T-cell (primary cell): ENCODE measurements around the gene WIPF3. TPM values are rescaled to one million over a fixed set of nuclear protein-coding genes. Genes with fewer than 3 reads are reported as not detected.

Experiments used
- ATAC-seq, 4 experiments: fragments of 200-7000 bp in 3 of 4; fragments of 150-1000 bp in 1 of 4; cut with Tn5 transposase; replicated peaks in 1 of 4; 1 replicate in 3 of 4; 2 replicates in 1 of 4; pipeline ENCODE4 v1.10.0; 2021; ENCODE audit warnings: moderate library complexity in 3 of 4, mild to moderate bottlenecking in 2 of 4, moderate number of reproducible peaks in 1 of 4
- CTCF ChIA-PET, 2 donors: fragments of 300-600 bp; sonication (Branson Sonifier 250); formaldehyde crosslinking; loops; one replicate each; lab custom pipeline; 2022; ENCODE audit warnings: antibody characterized with exemption in 2 of 2; lab: Charles Lee
- POLR2A ChIA-PET, 2 donors: fragments of 300-600 bp; sonication (Branson Sonifier 250); formaldehyde crosslinking; loops; one replicate each; lab custom pipeline; 2022; ENCODE audit warnings: antibody characterized with exemption in 2 of 2; lab: Charles Lee
- DNase-seq, 35 experiments: peaks; one replicate each; pipeline versions ENCODE4 v3.0.0 to v3.0.0-alpha.2; 2013 to 2023
- H3K27ac ChIP-seq: one replicate; pipeline ENCODE4 v1.5.1; 2013; ENCODE audit warnings: low read length
- H3K27me3 ChIP-seq, 2 experiments: replicated peaks in 1 of 2; 1 replicate in 1 of 2; 2 replicates in 1 of 2; pipeline versions ENCODE4 v1.6.1 to v1.7.0; 2013; ENCODE audit warnings: low read length in 1 of 2, mixed read lengths in 1 of 2; ENCODE audit not compliant: control insufficient read depth in 2 of 2, insufficient read depth in 2 of 2; ENCODE audit errors: extremely low read depth in 1 of 2
- H3K36me3 ChIP-seq, 2 donors: 1 replicate in 1 of 2; 2 replicates in 1 of 2; pipeline versions ENCODE4 v1.6.1 to v1.7.0; 2013; ENCODE audit warnings: low read length in 1 of 2; ENCODE audit not compliant: control insufficient read depth in 2 of 2, insufficient read depth in 1 of 2; ENCODE audit errors: extremely low read depth in 1 of 2
- H3K4me1 ChIP-seq, 2 experiments: 1 replicate in 1 of 2; 2 replicates in 1 of 2; pipeline versions ENCODE4 v1.6.1 to v1.7.0; 2013; ENCODE audit warnings: low read length in 2 of 2, mixed read lengths in 1 of 2; ENCODE audit not compliant: insufficient read depth in 2 of 2, control insufficient read depth in 1 of 2; ENCODE audit errors: extremely low read depth in 1 of 2
- H3K4me3 ChIP-seq, 2 donors: 1 replicate in 1 of 2; 2 replicates in 1 of 2; pipeline versions ENCODE4 v1.5.1 to v1.7.0; 2013; ENCODE audit warnings: mild to moderate bottlenecking in 2 of 2, low read length in 1 of 2, moderate library complexity in 1 of 2; ENCODE audit not compliant: control insufficient read depth in 1 of 2; ENCODE audit errors: extremely low read depth in 1 of 2
- H3K9me3 ChIP-seq: 2 replicates; pipeline ENCODE4 v1.7.0; 2013
- H3K27ac Mint-ChIP-seq, 2 donors: one replicate each; pipeline ENCODE4 v1.8.0; 2020 to 2021; ENCODE audit warnings: mild to moderate bottlenecking in 2 of 2, mixed read lengths in 2 of 2
- H3K27me3 Mint-ChIP-seq, 2 donors: one replicate each; pipeline ENCODE4 v1.8.0; 2021 to 2022; ENCODE audit warnings: mixed read lengths in 2 of 2
- H3K36me3 Mint-ChIP-seq: one replicate; pipeline ENCODE4 v1.8.0; 2021; ENCODE audit warnings: mixed read lengths
- H3K4me1 Mint-ChIP-seq, 3 donors: one replicate each; pipeline ENCODE4 v1.8.0; 2020 to 2022; ENCODE audit warnings: mixed read lengths in 3 of 3, mild to moderate bottlenecking in 1 of 3
- H3K4me3 Mint-ChIP-seq, 3 donors: one replicate each; pipeline ENCODE4 v1.8.0; 2020 to 2022; ENCODE audit warnings: mild to moderate bottlenecking in 3 of 3, mixed read lengths in 3 of 3, moderate library complexity in 3 of 3
- H3K9me3 Mint-ChIP-seq, 3 donors: one replicate each; pipeline ENCODE4 v1.8.0; 2020 to 2022; ENCODE audit warnings: mixed read lengths in 3 of 3
- WGBS: methylation state at CpG from one replicate; pipeline ENCODE4 v1.1.5; 2013; ENCODE audit warnings: missing lambda C conversion rate; ENCODE audit not compliant: insufficient coverage; 5-methylcytosine and 5-hydroxymethylcytosine counted together
- total RNA-seq, 35 experiments: library from RNA in 6 of 35; stranded (reverse) in 6 of 35; fragments of 120-200 nt in 1 of 35; gene quantifications; one replicate each; pipeline versions ENCODE4 v1.2.1 to v1.2.4 and lab custom pipeline; 2013 to 2026

Gene WIPF3
- total RNA-seq, 5 donors from 2014 or later (not counting 1 experiment from before 2014, with no cell fraction given) = 0.06 to 0.16 (median 0.07) TPM; not detected in 2

DNA sequence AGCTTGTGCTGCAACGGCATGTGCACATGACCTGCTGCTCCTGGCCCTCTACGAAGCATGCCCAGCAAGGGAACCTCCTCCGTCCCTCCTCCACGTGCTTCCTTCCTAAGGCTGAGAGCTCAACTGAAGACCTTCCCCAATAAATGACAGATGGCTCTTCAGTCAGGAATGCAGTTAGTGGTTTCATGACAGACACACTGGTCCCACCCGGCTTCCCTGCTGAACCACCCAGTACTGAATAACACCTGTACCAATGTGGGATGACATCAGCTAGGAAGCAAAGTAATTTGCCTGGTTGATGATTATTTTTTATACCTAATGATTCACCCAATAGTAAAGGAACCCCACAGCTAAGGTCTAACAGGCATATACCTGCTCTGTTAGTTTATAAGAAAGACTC lies 114.2 kb downstream of the WIPF3 start:
- Histone ChIP-seq H3K36me3 (peaks cover 0 to 5% of the 10 kb centered on the region in 2 donors), H3K27ac (no peak overlapping the region), H3K4me3 (no peak overlapping the region), H3K27me3 (peaks cover 0 to 7% of the 10 kb centered on the region in 2 experiments), H3K9me3 (no peaks in the 10 kb centered on the region), H3K4me1 (no peaks in the 10 kb centered on the region)
- Mint-ChIP-seq H3K9me3 (no peaks in the 10 kb centered on the region), H3K27ac (no peak overlapping the region), H3K4me3 (no peak overlapping the region), H3K36me3 (no peaks in the 10 kb centered on the region), H3K27me3 (peaks cover 0 to 20% of the 10 kb centered on the region in 2 donors), H3K4me1 (no peaks in the 10 kb centered on the region)
- 81% methylated on average over 4 of the region's 5 CpGs for WGBS
- CTCF ChIA-PET = interaction anchor here (1.0 to 1.9 kb wide), 4 partner anchors 9 to 142 kb away, joined by 3 to 6 read pairs (median 4); no protein-coding TSS in a partner anchor
- POLR2A ChIA-PET = no interaction called here
- DNase-seq (no peak), ATAC-seq (no peak)

DNA sequence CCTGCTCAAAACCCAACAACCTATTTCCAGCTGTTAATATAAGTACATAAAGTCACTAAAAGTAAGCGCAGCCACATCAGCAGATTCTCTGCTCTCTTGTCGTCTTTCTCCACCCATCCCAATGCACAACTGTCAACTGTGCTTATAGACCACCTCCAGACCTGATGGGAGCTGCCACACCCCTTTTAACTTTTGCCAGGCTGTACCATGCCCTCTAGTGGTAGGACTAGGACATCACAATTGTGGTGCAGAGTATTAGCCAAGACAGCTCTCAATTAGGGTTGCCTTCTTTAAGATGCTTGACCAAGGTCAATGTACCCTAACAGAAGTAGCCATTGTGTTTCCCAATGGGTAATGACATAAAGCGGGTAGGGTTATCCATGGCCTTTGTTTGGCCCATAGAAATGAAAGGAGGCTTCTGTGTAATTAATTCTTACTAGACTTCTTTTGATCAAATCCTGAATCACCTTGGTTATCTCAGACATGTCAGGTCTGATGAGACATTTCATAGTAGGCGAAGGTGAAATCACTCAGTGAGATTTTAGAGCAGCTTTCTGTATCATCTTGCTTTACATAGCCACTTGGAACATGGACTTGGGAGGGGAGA lies 115.2 kb downstream of the WIPF3 start:
- H3K27ac Mint-ChIP-seq = no peak overlapping the region
- no peak overlapping the region for H3K4me3 Mint-ChIP-seq
- ChIA-PET CTCF (interaction anchor here (0.6 to 1.9 kb wide), 13 partner anchors 8 to 1000 kb away, joined by 3 to 6 read pairs (median 4); no protein-coding TSS in a partner anchor), POLR2A (interaction anchor here in 1 of 2 donors (0.6 kb wide), 1 partner anchor 17 kb away, joined by 5 read pairs; no protein-coding TSS in a partner anchor)
- Histone ChIP-seq H3K9me3 (no peaks in the 10 kb centered on the region), H3K27me3 (peaks cover 0 to 3% of the 10 kb centered on the region in 2 experiments), H3K27ac (no peak overlapping the region), H3K4me1 (no peaks in the 10 kb centered on the region), H3K4me3 (no peak overlapping the region), H3K36me3 (peaks cover 0 to 5% of the 10 kb centered on the region in 2 donors)
- peaks cover 0 to 18% of the 10 kb centered on the region in 2 donors for H3K27me3 Mint-ChIP-seq
- peak in 27 of 35 experiments; percentile 3 to 65 (median 23) for DNase-seq
- no peaks in the 10 kb centered on the region for H3K36me3 Mint-ChIP-seq
- H3K4me1 Mint-ChIP-seq = no peaks in the 10 kb centered on the region
- WGBS = 17% methylated on average over 1 of the region's 4 CpGs
- no peaks in the 10 kb centered on the region for H3K9me3 Mint-ChIP-seq
- peak; percentile 67 to 80 (median 76) for ATAC-seq

DNA sequence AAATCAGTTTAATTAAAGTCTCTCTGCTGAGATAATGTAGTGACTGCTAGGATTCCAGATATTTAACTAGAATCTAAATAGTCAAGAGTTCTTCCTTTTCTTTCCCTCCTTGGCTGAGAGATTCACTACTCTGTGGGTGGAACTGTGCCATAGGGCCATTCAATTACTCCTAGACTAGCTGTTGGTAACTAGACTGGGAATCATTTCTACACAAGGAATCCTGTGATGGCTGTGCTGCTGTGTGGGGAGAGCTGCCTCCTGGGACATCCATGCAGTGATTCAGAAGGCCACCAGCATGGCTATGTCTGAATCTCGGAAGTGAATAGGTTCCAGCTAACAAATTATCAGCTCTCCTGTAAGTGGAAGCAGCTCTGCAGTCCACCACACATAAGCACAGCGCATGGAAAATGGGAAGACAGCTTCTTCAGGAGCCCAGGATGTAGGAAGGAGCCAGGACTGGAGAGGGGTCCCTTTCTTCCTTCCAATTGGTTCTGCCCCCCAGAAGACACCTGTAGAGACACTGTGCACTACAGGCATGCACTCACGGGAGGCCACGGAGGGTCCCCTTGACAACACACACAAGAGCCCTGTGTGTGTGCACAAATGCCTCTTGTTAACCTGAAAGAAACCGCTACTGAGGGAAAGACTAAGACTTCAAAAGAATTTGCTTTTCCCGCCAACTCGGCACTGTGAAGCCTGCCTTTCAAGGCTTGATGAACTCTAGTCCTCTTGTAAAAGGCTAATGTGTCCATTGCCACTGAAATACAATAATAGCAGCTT lies 116.8 kb downstream of the WIPF3 start:
- Mint-ChIP-seq H3K27ac (no peak overlapping the region), H3K4me1 (no peaks in the 10 kb centered on the region), H3K9me3 (no peaks in the 10 kb centered on the region), H3K27me3 (peaks cover 0 to 15% of the 10 kb centered on the region in 2 donors), H3K4me3 (no peak overlapping the region), H3K36me3 (no peaks in the 10 kb centered on the region)
- Histone ChIP-seq H3K9me3 (no peaks in the 10 kb centered on the region), H3K27ac (no peak overlapping the region), H3K4me3 (no peak overlapping the region), H3K4me1 (no peaks in the 10 kb centered on the region), H3K36me3 (peaks cover 0 to 5% of the 10 kb centered on the region in 2 donors), H3K27me3 (peaks cover 0 to 3% of the 10 kb centered on the region in 2 experiments)
- ChIA-PET CTCF (interaction anchor here (0.5 to 1.0 kb wide), 3 partner anchors 9 to 328 kb away, joined by 3 read pairs; no protein-coding TSS in a partner anchor), POLR2A (no interaction called here)
- no peak for DNase-seq
- no peak for ATAC-seq
- WGBS = 79% methylated on average over 5 of the region's 7 CpGs

DNA sequence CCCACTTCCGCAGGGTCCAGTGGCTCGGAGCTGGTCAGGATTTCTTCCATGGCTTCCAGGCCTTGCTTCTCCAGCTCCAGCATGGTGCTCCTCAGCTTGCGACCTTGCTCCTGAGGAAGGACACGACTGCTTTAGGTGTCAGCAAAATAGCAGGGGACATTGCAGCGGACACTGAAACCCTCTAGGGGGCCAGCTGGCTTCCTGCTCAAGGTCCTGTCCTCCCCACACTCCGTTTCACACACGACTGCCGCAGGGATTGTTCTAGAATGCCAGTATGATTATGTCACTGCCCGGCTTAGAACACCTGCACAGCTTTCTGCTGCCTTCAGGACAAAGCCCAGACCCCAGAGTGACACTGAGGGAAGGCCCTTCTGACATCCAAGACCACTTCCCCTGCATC lies 117.7 kb downstream of the WIPF3 start:
- H3K9me3 ChIP-seq = no peaks in the 10 kb centered on the region
- ChIA-PET CTCF (no interaction called here), POLR2A (no interaction called here)
- WGBS = 85% methylated on average over 8 of the region's 9 CpGs
- Mint-ChIP-seq H3K4me1 (no peaks in the 10 kb centered on the region), H3K27ac (no peak overlapping the region), H3K36me3 (no peaks in the 10 kb centered on the region), H3K27me3 (peaks cover 0 to 15% of the 10 kb centered on the region in 2 donors), H3K4me3 (no peak overlapping the region), H3K9me3 (no peaks in the 10 kb centered on the region)
- H3K27ac ChIP-seq = no peak overlapping the region
- peaks cover 0 to 5% of the 10 kb centered on the region in 2 donors for H3K36me3 ChIP-seq
- peaks cover 0 to 5% of the 10 kb centered on the region in 2 experiments for H3K27me3 ChIP-seq
- ATAC-seq (no peak), DNase-seq (no peak)
- H3K4me1 ChIP-seq = no peaks in the 10 kb centered on the region
- H3K4me3 ChIP-seq = no peak overlapping the region

DNA sequence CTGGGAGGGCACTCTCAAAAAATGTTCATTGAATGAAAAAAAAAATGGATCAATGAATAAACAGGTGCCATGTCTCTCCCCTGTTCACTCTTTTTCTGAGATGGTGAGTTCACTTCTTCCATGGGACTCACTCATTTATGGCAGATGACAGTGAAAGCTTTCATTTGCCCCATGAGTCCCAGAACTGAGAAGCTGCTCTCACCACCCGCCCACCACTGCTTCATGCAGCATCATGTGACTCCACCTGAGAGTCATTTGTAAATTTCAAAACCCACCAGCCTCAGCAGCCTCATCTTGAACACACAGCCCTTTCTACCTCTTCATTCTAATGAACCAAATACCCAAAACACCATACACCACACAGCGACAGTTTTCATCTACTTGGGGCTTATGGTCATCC lies 118.4 kb downstream of the WIPF3 start:
- Histone ChIP-seq H3K27me3 (peaks cover 0 to 5% of the 10 kb centered on the region in 2 experiments), H3K4me3 (no peak overlapping the region), H3K9me3 (no peaks in the 10 kb centered on the region), H3K27ac (no peak overlapping the region), H3K4me1 (no peaks in the 10 kb centered on the region), H3K36me3 (peaks cover 0 to 5% of the 10 kb centered on the region in 2 donors)
- POLR2A ChIA-PET = no interaction called here
- ATAC-seq = no peak
- Mint-ChIP-seq H3K9me3 (no peaks in the 10 kb centered on the region), H3K27ac (no peak overlapping the region), H3K4me3 (no peak overlapping the region), H3K27me3 (peaks cover 0 to 19% of the 10 kb centered on the region in 2 donors), H3K36me3 (no peaks in the 10 kb centered on the region), H3K4me1 (no peaks in the 10 kb centered on the region)
- no peak for DNase-seq
- WGBS = 43% methylated on average over 2 of the region's 2 CpGs
- CTCF ChIA-PET = no interaction called here

DNA sequence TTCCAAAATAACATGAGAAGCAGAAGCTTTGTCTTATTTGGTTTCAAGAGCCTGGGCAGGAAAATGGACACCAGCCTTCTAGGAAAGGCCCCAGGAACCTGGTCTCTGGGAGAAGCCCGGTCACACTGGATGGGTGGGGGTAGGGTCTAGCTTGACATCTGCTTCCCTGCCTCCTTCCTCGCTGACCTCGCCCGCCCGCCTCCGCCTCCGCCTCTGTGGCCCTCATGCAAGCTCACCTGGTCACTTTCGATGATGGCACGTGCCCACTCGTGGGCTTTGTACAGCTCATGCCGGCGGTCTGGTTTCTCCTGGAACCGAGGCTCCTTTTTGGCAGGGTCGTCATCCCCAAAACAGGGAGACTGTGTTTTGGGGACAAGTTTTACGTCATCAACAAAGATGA lies 119.9 kb downstream of the WIPF3 start:
- ChIA-PET CTCF (interaction anchor here (0.6 to 0.7 kb wide), 2 partner anchors 19 to 135 kb away, joined by 3 to 10 read pairs; no protein-coding TSS in a partner anchor), POLR2A (no interaction called here)
- Mint-ChIP-seq H3K27ac (no peak overlapping the region), H3K4me1 (no peaks in the 10 kb centered on the region), H3K27me3 (peaks cover 0 to 19% of the 10 kb centered on the region in 2 donors), H3K4me3 (no peak overlapping the region), H3K36me3 (no peaks in the 10 kb centered on the region), H3K9me3 (no peaks in the 10 kb centered on the region)
- no peaks in the 10 kb centered on the region for H3K4me1 ChIP-seq
- no peaks in the 10 kb centered on the region for H3K9me3 ChIP-seq
- ATAC-seq (no peak), DNase-seq (no peak)
- H3K27ac ChIP-seq = no peak overlapping the region
- peaks cover 0 to 5% of the 10 kb centered on the region in 2 donors for H3K36me3 ChIP-seq
- peaks cover 0 to 2% of the 10 kb centered on the region in 2 experiments for H3K27me3 ChIP-seq
- H3K4me3 ChIP-seq = no peak overlapping the region
- WGBS = 91% methylated on average over 12 of the region's 15 CpGs
